ENCODE results near the gene PLEKHA1.

DNA sequence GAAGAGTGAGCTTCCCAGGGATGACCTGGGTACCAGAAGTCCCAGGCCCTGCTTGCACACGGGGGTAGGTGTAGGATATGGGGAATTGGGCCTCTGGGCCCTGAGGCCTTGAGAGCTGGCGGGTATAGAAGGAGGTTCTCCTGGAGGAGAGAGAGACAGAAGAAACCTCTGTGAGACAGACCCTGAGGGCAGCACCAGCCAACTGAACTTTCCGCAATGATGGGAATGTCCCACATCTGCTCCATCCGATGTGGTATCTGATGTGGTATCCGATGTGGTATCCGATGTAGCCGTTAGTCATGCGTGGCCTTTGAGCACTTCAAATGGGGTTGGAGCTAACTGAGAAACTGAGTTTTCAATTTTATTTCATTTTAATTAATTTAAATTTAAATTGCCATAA is 30.6 kb upstream of the PLEKHA1 start:
- TF ChIP-seq POLR2A (IDR thresholded peaks at IDR 0.05; ENCODE audit: low read depth) (no peak), EP300 (IDR thresholded peaks at IDR 0.05) (no peak)
- TF ChIP-seq, protein P1, sequence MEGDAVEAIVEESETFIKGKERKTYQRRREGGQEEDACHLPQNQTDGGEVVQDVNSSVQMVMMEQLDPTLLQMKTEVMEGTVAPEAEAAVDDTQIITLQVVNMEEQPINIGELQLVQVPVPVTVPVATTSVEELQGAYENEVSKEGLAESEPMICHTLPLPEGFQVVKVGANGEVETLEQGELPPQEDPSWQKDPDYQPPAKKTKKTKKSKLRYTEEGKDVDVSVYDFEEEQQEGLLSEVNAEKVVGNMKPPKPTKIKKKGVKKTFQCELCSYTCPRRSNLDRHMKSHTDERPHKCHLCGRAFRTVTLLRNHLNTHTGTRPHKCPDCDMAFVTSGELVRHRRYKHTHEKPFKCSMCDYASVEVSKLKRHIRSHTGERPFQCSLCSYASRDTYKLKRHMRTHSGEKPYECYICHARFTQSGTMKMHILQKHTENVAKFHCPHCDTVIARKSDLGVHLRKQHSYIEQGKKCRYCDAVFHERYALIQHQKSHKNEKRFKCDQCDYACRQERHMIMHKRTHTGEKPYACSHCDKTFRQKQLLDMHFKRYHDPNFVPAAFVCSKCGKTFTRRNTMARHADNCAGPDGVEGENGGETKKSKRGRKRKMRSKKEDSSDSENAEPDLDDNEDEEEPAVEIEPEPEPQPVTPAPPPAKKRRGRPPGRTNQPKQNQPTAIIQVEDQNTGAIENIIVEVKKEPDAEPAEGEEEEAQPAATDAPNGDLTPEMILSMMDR (IDR thresholded peaks at IDR 0.05), result no peak
